Measurements from ENCODE around the gene MCEE. TPM values are rescaled to one million over a fixed set of nuclear protein-coding genes. Genes with fewer than 3 reads are reported as not detected.
"Not testable (repeated sequence)": the region's sequence is repeated elsewhere in the genome, so short reads cannot be mapped to it uniquely, and the experiment has no call there.

The MCEE gene
- total RNA-seq = 33.4 TPM

DNA sequence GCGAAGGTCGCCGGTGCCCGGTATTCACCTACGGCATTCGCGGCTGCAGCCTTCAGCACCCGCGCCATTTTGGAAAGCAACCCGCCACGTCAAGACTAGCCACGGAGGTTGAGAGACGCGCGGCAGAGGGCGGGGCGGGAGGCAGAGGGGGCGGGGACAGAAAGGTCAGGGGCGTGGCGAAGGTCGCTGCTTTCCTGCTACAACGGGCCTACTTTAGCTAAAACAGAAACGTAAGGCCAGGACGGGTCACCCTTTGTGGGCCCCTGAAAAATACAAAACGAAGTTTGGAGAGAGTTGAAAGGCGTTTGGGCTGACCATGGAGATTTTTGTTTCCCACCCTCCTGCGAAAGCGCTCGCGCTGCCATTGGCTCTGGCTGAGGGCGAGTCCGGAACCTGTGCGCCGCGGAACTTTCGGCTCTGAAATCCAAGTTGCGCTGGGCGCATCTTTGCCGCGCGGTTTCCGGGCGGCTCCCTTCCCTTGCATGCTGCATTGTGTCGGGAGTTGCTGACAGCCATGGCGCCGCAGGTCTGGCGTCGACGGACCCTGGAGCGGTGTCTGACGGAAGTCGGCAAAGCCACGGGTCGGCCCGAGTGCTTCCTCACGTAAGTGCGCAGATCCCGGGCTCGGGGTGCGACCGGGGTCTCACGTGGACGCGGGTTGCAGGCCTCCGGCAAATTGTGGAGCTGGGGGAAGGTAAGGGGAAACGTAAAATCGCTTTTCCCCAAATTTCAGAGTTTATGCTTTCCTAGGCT lies at the start of gene MCEE, which contains the start of gene MPHOSPH10:
TSS of gene MCEE (minus strand) at position 78 of the 753 bp plus-strand sequence. CDS start at position 68, 10 bp downstream.
TSS of gene MPHOSPH10 (plus strand) at position 483 of the 753 bp plus-strand sequence. CDS start at position 515, 32 bp downstream.
- peak; percentile 93 for ATAC-seq
- DNase-seq (ENCODE audit: low spot score) = peak; percentile 91

DNA sequence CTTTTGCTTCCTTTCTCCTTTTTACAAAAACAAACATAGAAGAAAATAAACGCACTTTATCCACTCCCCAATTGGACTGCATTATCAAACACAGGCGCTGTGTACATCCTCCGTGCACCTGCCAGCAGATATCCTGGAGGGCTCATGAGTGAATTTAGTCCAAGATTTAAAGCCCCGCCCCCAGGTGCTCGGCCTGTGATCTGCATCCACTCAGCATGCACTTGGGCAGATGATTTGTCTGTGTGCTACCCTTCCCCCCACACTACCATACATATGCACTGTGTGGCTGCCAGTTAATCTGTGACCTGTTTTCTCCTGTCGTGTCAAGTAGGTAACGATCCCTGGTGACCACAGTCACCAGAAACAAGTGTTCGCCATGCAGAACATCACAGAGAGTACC lies 48.8 kb upstream of the MCEE start:
- not testable (repeated sequence) for DNase-seq (ENCODE audit: low spot score); ATAC-seq

DNA sequence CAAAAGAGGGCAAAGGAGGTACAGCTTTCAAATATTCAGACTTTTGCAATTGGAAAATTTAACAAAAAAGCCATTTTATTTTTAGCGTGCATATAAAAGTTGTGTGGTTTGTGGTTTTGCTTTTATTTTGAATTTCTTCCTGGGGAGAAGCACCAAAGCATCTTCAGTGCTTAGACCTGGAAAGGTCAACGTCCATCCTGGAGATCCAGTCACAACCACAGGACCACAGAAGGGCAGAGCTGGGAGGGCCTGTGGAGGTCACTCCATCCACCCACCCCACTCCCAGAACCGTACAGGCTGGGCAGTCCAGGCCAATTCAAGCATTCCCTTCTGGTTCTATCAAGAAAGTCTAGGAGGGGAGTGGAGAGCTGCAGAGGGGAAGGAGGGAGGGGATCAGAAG lies 44.2 kb upstream of the MCEE start:
- ATAC-seq = no peak
- DNase-seq (ENCODE audit: low spot score) = no peak

DNA sequence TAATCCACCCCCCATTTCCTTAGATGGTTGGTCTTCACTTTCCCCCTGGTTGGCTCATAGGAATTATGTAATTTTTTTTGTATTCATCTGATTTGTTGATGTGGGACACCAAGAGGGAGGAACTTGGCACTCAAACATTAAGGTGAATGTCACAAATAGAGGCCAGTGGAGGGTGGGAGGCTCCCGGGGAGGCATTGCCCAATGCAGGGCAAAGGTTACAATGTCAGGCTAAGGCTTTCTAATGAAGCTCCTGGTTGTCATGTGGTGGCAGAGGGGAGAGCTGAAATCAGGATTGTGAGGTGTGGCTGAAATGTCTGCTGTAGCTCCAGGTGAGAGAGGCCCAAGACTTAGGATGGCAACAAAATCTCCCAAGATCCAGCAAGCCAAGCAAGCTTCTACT lies 43.1 kb upstream of the MCEE start:
- peak; percentile 85 for DNase-seq (ENCODE audit: low spot score)
- ATAC-seq = peak; percentile 94

DNA sequence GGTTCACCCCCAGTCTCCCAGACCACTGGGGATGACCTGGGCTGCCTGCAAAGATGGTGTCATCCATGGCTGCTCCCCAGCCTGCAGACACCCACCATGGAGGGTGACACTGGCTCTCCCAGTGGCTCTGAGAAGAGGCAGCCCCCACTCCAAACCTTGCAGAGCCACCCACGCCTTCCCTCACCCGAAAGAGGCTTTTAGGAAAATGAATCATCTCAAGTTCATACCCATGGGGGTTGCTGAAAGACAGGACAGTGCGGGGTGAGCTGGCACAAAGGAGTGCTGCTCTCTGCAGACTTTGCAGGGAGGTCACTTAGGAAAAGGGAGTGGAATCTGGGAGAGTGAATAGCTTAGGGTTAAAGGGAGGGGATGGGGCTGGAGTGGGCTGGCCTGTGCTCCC lies 36.8 kb upstream of the MCEE start:
- ATAC-seq (no peak), DNase-seq (ENCODE audit: low spot score) (no peak)

DNA sequence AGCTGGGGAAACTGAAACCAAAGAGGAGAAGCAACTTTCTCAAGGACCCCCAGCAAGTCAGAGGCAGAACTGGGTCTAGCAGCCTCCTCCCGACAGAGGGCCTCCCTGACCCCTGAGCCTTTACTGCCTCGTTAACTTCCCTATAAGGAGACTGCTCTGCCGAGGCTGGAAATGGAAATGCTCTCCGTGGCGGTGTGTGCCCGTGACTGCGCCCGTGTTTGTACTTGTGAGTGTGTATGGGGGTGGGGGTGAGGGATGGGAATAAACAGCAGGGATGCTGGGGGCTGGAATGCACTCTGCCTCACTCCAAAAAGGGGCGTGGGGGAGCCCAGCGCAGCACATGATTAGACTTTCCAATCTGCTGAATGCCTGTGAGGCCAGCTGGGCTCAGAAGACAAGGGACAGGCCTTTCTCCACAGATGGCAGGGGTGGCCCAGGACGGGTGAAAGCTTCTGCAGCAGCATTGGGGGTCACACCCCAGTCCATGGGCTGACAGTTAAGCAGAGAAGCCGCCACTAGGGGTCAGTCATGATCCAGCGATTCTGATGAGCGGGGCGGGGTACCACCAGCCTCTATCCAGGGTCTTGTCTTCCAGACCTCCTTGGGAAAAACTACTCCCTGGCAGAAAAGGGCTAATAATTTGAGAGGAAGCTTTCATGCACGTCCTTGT lies 27.2 kb upstream of the MCEE start:
- peak; percentile 65 for DNase-seq (ENCODE audit: low spot score)
- peak; percentile 86 for ATAC-seq

DNA sequence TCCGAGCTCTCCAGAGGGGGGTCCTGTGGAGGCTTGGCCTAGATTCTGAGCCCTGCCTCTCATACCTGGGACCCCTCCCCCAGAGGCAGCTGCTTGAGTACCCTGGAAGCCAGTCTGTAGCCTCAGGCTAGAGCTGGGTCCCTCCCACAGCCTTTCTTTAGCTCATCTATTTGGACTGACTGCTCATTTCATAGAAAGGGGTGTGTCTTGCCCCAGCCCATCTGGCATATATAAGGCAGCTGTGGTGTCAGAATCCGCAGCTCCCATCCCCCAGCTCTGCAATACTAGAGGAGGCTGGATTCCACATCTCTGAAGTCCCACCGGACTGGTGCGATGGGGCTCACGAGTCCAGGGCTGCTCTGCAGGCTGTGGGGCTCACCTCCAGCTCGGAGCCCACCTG lies 26.5 kb upstream of the MCEE start:
- ATAC-seq = no peak
- no peak for DNase-seq (ENCODE audit: low spot score)

DNA sequence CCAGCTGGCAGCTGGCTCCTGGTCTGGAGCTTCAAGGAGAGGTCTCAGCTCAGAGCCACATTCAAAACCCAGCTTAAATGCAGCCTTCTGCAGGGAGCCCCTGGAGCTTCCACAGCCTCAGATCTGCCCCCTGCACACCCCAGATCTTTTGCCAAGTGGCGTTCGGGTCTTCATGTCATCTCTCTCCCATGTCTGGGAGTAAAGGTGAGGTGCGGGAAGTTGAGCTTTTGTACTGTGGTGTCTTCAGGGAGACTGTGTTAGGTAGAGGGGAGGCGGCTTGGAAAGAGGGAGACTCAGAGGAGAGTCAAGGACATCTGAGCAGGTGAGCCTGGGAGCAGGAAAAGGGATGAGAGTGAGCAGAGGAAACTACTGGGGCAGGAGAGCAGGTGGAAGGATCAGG lies 25.8 kb upstream of the MCEE start:
- DNase-seq (ENCODE audit: low spot score) (no peak), ATAC-seq (no peak)

DNA sequence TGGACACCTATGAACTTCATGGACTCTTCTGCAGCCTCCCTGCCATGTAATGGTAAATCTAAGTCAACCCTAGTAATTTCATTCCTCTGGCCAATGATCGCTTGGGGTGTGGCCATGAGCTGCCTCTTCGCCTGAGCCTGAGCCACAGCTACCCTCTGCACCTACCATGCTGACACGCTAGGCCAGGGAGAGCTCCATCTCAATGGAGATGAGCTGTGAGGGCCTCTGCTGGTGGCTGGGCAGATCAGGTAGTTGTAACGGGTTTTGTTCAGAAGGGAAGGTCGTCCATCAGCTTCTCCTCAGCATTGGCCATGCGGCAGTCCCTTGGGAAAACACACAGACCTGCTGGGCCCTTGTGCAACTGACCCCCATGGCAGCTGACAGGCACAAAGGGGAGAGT lies 24.8 kb upstream of the MCEE start:
- DNase-seq (ENCODE audit: low spot score) (no peak), ATAC-seq (peak; percentile 82)

DNA sequence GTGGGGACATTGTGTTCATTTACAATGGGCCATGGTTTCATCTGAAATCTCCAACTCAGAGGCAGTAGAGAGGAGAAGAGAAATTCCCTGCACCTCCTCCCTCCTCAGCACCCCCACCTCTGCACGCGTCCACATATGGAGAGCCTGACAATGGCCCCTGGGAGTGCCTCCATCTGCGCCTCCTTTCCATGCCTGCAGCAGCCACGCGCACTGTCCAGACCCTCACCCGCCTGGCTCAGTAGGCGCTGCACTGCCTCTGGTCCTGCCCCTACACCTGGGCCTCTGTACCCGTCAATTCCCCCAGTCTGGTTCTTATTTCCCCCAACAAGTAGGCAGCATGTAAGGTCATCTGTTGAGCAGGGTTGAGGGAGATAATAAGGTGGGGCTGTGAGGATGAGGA lies 24.2 kb upstream of the MCEE start:
- DNase-seq (ENCODE audit: low spot score) (no peak), ATAC-seq (no peak)

DNA sequence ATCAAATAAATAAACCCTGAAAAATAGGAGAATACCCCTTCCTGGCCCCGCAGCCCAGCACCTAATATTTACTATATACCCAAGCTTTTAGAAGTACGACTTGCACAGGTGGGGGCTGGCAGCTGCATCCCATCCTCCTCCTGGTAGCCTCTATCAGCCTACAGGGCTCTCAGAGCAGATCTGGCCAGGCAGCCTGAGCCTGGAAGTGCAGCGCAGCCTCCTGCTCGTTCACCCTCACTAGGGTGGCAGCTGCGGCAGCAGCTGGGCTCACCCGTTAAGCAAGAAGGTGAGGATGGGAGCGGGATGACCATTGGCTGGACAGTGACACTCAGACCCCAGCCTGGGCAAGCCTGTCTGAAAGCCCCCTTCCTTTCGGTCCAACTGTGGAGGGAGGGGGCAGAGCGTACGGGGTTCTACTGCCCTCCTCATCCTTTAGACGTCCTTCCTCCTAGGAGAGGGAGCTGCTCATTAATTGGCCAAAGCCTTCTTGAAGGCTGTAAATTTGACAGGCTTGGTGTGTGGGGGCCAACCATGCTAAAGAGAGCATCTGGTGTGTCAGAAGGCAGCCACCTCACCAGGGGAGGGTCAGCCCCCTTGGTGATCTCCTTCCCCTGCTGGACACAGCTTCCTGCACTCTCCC lies 23.7 kb upstream of the MCEE start:
- DNase-seq (ENCODE audit: low spot score) (no peak), ATAC-seq (no peak)

DNA sequence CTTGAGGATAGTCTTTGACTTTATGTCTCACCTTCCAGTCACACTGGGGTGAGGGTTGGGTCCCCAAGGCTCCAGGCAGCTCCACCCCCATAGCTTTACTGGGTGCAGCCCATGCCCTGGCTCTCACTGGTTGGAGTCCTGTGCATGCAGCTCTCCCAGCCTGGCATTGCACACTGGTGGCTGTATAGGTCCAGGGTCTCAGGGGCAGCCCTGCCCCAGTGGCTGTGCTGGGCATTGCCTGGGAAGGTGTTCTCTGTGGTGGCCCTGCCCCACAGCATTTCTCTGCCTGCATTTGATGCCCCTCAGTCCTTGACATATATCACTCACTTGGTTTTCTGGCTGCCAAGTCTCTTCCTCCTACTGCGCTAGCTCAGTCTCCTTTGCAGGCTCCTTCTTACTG lies 21.6 kb upstream of the MCEE start:
- DNase-seq (ENCODE audit: low spot score) (no peak), ATAC-seq (no peak)

DNA sequence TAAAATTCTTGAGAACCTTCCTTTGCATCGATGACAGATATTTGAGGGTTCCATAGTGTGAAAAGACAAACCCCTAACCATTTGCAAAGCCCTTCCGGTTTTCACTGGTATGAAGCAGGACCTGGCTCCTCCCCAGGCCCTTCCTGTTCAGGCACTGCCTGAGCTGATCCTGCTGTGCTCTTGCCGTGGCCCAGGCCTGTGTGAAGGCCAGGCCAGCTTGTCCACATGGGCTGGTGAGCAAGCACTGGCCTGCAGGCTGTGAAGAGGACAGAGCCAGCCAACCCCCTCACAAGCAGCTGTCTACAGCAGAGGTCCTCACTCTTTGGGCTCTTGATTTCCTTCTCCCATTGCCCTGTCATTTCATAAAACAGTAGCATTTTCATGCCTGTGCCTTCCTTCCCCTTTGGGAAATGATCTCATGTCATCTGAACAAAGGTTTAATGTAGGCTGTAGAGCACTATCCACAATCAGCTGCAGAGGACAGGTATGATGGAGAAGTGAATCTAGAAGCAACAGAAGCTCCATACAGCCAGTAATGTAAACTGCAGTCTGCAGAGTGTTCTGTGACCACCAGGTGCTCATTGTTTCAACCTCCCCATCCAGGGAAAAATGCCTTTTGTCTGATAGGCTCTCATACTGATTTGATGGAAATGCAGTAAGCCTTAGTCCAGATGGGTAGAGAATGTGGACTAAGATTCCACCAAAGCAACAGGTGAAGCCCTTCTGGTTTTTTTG lies 20.2 kb upstream of the MCEE start:
- no peak for DNase-seq (ENCODE audit: low spot score)
- ATAC-seq = peak; percentile 35

DNA sequence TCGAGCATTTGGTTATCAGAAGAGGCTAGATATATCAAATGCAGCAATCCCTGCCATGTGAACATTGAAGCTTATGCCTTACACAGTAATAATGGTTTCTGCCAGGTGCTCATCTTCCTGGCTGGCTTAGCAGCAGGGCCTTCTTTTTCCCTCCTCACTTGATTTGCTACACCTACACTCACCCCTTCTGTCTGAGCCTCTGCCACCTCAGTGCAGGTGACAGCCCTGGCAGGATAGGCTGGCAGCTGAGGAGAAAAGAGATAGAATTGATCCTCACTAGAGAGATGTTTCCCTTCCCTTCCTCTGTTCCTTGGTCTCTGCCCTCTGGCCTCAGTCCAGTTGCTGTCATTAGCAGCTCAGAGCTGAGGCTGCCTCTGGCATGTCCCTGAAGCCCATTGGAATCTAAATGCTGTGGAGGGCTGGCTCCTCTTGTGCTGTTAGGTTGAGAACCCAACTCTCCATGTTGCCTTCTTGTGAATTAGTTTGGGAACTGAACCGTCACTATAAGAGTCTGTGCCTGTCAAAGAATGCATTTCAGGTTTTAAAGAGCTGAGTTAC lies 18.6 kb upstream of the MCEE start:
- ATAC-seq = no peak
- DNase-seq (ENCODE audit: low spot score) = no peak

DNA sequence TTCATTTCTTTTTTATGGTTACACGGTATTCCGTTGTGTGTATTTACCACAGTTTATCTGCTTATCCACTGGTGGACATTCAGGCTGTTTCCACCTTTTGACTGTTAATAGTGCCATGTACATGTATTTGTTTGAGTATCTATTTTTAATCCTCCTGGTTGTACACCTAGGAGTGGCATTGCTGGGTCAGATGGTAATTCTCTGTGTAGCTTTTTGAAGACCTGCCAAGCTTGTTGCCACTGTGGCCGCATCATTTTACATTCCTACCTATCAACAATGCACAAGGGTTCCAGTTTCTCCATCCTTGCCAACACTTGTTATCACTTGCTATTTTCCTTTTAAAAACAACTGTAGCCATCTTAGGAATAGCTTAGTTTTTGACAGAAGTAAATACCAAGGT lies 13.8 kb upstream of the MCEE start:
- no peak for DNase-seq (ENCODE audit: low spot score)
- ATAC-seq = no peak

DNA sequence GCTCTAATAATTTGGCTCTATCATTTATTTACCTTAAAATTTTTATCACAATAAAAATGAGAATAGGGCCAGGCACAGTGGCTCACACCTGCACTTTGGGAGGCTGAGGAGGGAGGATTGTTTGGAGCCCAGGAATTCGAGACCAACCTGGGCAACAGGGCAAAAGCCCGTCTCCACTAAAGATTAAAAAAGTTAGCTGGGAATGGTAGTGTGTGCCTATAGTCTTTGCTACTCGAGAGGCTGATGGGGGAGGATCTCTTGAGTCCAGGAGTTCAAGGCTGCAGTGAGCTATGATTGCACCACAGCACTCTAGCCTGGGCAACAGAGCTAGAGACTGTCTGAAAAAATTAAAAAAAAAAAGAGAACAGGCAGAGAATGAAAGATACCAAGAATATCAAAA lies 6.1 kb upstream of the MCEE start:
- DNase-seq (ENCODE audit: low spot score) (no peak), ATAC-seq (peak; percentile 39)

DNA sequence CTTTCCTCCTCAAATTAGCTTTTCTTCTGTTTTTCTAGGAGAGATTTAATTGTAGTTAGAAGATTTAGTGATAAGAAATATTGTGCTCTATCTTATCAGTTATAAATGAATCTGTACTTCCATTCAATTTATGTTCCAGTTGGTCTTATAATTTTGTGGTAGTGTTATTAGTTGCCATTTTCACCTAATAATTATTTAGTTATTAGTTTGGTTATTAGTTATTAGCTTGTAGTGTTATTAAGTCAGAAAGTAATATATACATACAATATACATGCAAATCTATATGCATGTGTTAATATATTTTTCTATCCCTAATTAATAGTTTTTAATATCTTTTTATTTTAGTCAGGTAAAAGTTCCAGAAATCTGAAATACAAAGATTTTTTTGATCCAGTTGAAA lies 3.6 kb upstream of the MCEE start:
- ATAC-seq (no peak), DNase-seq (ENCODE audit: low spot score) (no peak)

DNA sequence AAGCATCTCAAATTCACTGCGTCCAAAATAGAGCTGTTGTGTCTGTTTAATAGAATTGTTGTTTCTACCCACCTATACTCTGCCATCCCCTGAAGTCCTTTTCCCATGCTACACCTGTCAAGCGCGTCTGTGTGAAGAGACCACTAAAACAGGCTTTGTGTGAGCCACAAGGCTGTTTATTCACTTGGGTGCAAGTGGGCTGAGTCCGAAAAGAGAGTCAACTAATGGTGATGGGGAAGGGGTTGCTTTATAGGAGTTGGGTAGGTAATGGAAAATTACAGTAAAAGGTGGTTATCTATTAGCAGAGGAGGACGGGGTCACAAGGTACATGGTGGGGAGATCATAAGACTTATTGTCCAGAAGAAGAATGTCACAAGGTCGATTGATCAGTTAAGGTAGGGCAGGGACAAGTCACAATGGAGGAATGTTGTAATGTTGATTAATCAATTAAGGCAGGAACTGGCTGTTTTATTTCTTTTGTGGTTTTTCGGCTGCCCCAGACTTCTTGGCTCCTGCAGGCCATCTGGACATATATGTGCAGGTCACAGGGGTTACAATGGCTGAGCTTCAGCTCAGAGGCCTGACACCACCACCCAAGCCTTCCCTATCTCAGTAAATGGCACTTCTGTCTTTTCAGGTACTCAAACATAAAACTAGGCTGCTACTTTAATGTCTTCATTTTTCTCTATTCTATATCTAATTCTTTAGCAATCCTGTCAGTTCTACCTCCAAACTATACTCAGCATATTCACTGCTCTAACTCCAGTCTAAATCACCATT lies 1.5 kb upstream of the MCEE start:
- not testable (repeated sequence) for DNase-seq (ENCODE audit: low spot score); ATAC-seq

DNA sequence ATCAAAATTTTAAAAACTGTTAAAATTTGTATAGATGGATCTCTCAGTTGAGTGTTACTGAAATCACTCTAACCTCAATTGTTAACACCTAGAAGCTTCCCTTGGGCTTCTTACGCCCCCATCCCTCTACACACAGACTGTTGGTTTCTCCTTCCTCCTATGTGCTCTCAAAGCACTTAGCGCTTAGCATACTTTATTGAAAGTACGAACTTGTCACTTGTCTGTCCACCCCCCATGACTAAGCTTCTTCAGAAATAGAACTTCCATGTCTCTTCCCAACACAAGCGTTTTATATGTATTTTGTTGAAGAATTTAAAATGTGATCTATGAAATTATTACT lies 846 bp upstream of the MCEE start:
- no peak for DNase-seq (ENCODE audit: low spot score)

DNA sequence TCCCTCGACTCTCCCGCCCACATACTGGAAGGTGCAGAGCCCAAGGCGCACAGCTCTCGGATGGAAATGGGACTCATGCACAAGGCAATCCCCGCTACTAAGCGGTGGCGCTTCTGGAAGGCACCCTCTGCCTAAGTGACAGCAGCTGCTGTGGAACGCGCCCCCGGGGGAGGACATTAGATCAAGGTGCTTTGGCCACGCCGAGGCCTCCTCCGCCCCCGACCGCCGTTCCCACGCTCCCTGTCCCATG lies 202 bp downstream of the MCEE start:
- DNase-seq (ENCODE audit: low spot score) = no peak

More for the DNA sequence above, 846 bp upstream of the MCEE start:
- ATAC-seq = no peak

More for the DNA sequence above, 202 bp downstream of the MCEE start:
- ATAC-seq = peak; percentile 73

All from left lobe of liver (tissue), 2 donors.